HepG2 (cell line): ENCODE results near the gene BAZ2A. TPM values are rescaled to one million over a fixed set of nuclear protein-coding genes. Genes with fewer than 3 reads are reported as not detected.

Experiments used
- CBX5 ChIP-seq: sonication (generic); formaldehyde crosslinking; IDR thresholded peaks from 2 replicates; pipeline ENCODE4 v1.4.0; 2020; ENCODE audit warnings: missing genetic modification reagents, borderline replicate concordance
- CCDC6 ChIP-seq: sonication (generic); formaldehyde crosslinking; IDR thresholded peaks from 2 replicates; pipeline ENCODE4 v1.8.1; 2022; ENCODE audit warnings: mild to moderate bottlenecking, missing genetic modification reagents, moderate library complexity
- DR1 ChIP-seq: sonication (generic); formaldehyde crosslinking; IDR thresholded peaks from 2 replicates; pipeline ENCODE4 v1.8.0; 2021; ENCODE audit warnings: mild to moderate bottlenecking, missing genetic modification reagents, inconsistent platforms
- KMT2B ChIP-seq: IDR thresholded peaks from 2 replicates; pipeline ENCODE4 v1.6.1; 2016; ENCODE audit warnings: missing genetic modification reagents, missing compliant biosample characterization
- MIER3 ChIP-seq: IDR thresholded peaks from 2 replicates; pipeline ENCODE4 v1.6.1; 2016; ENCODE audit warnings: missing compliant biosample characterization, borderline replicate concordance
- NRL ChIP-seq: sonication (generic); formaldehyde crosslinking; IDR thresholded peaks from 2 replicates; pipeline ENCODE4 v1.5.0; 2020; ENCODE audit warnings: missing genetic modification reagents, mild to moderate bottlenecking, moderate library complexity, borderline replicate concordance
- PATZ1 ChIP-seq: sonication (generic); formaldehyde crosslinking; IDR thresholded peaks from 2 replicates; pipeline ENCODE4 v1.4.0; 2020; ENCODE audit warnings: missing genetic modification reagents
- PBX2 ChIP-seq: IDR thresholded peaks from 2 replicates; pipeline ENCODE4 v1.6.1; 2016; ENCODE audit warnings: control low read depth
- PHF20 ChIP-seq: sonication (generic); formaldehyde crosslinking; IDR thresholded peaks from 2 replicates; pipeline ENCODE4 v1.5.0; 2020; ENCODE audit warnings: mild to moderate bottlenecking, missing genetic modification reagents
- POLR2G ChIP-seq: fragments of 200-400 bp; formaldehyde crosslinking; IDR thresholded peaks from 2 replicates; pipeline ENCODE4 v1.6.1; 2018; ENCODE audit warnings: mild to moderate bottlenecking, low read depth, low read length, moderate library complexity
- SNAPC5 ChIP-seq: sonication (generic); formaldehyde crosslinking; IDR thresholded peaks from 2 replicates; pipeline ENCODE4 v1.8.1; 2023; ENCODE audit warnings: mild to moderate bottlenecking, missing genetic modification reagents, borderline replicate concordance
- SPEN ChIP-seq: sonication (generic); formaldehyde crosslinking; IDR thresholded peaks from 2 replicates; pipeline ENCODE4 v1.5.1; 2020; ENCODE audit warnings: low read depth, mild to moderate bottlenecking, missing genetic modification reagents
- THYN1 ChIP-seq: sonication (generic); formaldehyde crosslinking; IDR thresholded peaks from 2 replicates; pipeline ENCODE4 v1.8.1; 2023; ENCODE audit warnings: low read depth, mild to moderate bottlenecking, moderate library complexity, missing genetic modification reagents, borderline replicate concordance
- ZBTB33 ChIP-seq: sonication (generic); formaldehyde crosslinking; IDR thresholded peaks from 2 replicates; pipeline ENCODE4 v1.4.0; 2020; ENCODE audit warnings: missing genetic modification reagents
- ZBTB7B ChIP-seq: sonication (generic); formaldehyde crosslinking; IDR thresholded peaks from 2 replicates; pipeline ENCODE4 v1.4.0; 2020; ENCODE audit warnings: missing genetic modification reagents
- ZNF234 ChIP-seq: sonication (generic); formaldehyde crosslinking; conservative IDR thresholded peaks from 2 replicates; pipeline ENCODE4 v1.5.1; 2020; ENCODE audit warnings: mild to moderate bottlenecking, missing genetic modification reagents
- ZNF24 ChIP-seq: fragments of 450-650 bp; IDR thresholded peaks from 2 replicates; pipeline ENCODE4 v1.6.1; 2017; ENCODE audit warnings: antibody characterized with exemption, mild to moderate bottlenecking
- ZNF512B ChIP-seq: sonication (generic); formaldehyde crosslinking; IDR thresholded peaks from 2 replicates; pipeline ENCODE4 v1.5.1; 2020; ENCODE audit warnings: missing genetic modification reagents, mild to moderate bottlenecking, borderline replicate concordance
- ZNF709 ChIP-seq: sonication (generic); formaldehyde crosslinking; IDR thresholded peaks from 2 replicates; pipeline ENCODE4 v1.5.0; 2020; ENCODE audit warnings: mild to moderate bottlenecking, missing genetic modification reagents
- ZNF772 ChIP-seq: sonication (generic); formaldehyde crosslinking; IDR thresholded peaks from 2 replicates; pipeline ENCODE4 v1.5.0; 2020; ENCODE audit warnings: mild to moderate bottlenecking, missing genetic modification reagents
- ZNF841 ChIP-seq: sonication (generic); formaldehyde crosslinking; IDR thresholded peaks from 2 replicates; pipeline ENCODE4 v1.8.1; 2023; ENCODE audit warnings: missing genetic modification reagents, borderline replicate concordance
- polyA plus RNA-seq, 8 experiments: library from polyadenylated mRNA; depleted of rRNA in 3 of 8; stranded (reverse) in 7 of 8; unstranded in 1 of 8; fragments of >200 nt; fragmentation: Illumina TruSeq in 4 of 8; extraction: Trizol in 4 of 8; gene quantifications; 2 replicates each; pipeline versions ENCODE4 v1.2.1 to v1.2.3, GENCODE V29; 2011 to 2016; ENCODE audit warnings: low read depth in 4 of 8, missing spikeins in 1 of 8, mixed read lengths in 1 of 8; ENCODE audit not compliant: insufficient read depth in 1 of 8
- total RNA-seq, 5 experiments: library from RNA; depleted of rRNA; stranded (reverse); fragments of >200 nt; fragmentation: Illumina TruSeq; extraction: Trizol; gene quantifications; 2 replicates each; pipeline ENCODE4 v1.2.3, GENCODE V29; 2016; ENCODE audit warnings: low read depth in 1 of 5

Gene BAZ2A
- total and polyA plus RNA-seq, 2 of the 13 experiments (the other 11 are each of a cell fraction or from before 2014, with no cell fraction given): 21.8 to 73.5 TPM

GRCh38 chr12:56645717-56646446 is 15.8 kb upstream of the BAZ2A start, which contains the start of gene ATP5F1B (continued):
- TF ChIP-seq ZNF772 (CRISPR knock-in tag): peak; percentile 66; the same call in 1 of the 2 replicates
- 0 out of 2 replicates have a peak, but pooled peaks have one; percentile 55 for TF ChIP-seq ZNF24
- TF ChIP-seq ZNF709 (CRISPR knock-in tag): peak; percentile 75
- TF ChIP-seq ZBTB7B (CRISPR knock-in tag): no peak
- TF ChIP-seq CBX5 (CRISPR knock-in tag): no peak; the same call in 1 of the 2 replicates
- TF ChIP-seq SNAPC5 (CRISPR knock-in tag): peak; percentile 36; the same call in 1 of the 2 replicates
- TF ChIP-seq MIER3 (CRISPR knock-in tag): peak; percentile 68; the same call in 1 of the 2 replicates
- TF ChIP-seq PBX2 (CRISPR knock-in tag): peak; percentile 99
- TF ChIP-seq KMT2B (CRISPR knock-in tag): peak; percentile 80
- TF ChIP-seq PHF20 (CRISPR knock-in tag): peak; percentile 77
- TF ChIP-seq ZNF841: peak; percentile 53; the same call in 1 of the 2 replicates
- TF ChIP-seq ZNF234 (CRISPR knock-in tag): no peak
- TF ChIP-seq THYN1 (CRISPR knock-in tag): peak; percentile 75; the same call in 1 of the 2 replicates
- TF ChIP-seq PATZ1 (CRISPR knock-in tag): no peak
- peak; percentile 83 for TF ChIP-seq DR1 (CRISPR knock-in tag)
- 0 out of 2 replicates have a peak, but pooled peaks have one; percentile 50 for TF ChIP-seq CCDC6
- no peak for TF ChIP-seq ZBTB33 (CRISPR knock-in tag)
- TF ChIP-seq ZNF512B: 0 out of 2 replicates have a peak, but pooled peaks have one; percentile 38
- peak; percentile 42; the same call in 1 of the 2 replicates for TF ChIP-seq NRL (CRISPR knock-in tag)
- peak; percentile 99 for TF ChIP-seq POLR2G
- TF ChIP-seq SPEN: peak; percentile 74
